K562 (cell line): ENCODE data around the gene YBX2. TPM values are rescaled to one million over a fixed set of nuclear protein-coding genes. Genes with fewer than 3 reads are reported as not detected.
A peak's percentile ranks its signal among the peaks of the same experiment; 100 is the strongest.

Source experiments
- ATAC-seq: fragments of 200-7000 bp; cut with Tn5 transposase; 3 replicates; pipeline ENCODE4 v1.9.1; 2020; ENCODE audit warnings: moderate library complexity
- BruUV-seq: library from RNA; stranded (reverse); fragments of 400-500 nt; replicated peaks from 2 replicates; lab custom pipeline; 2021; lab: Mats Ljungman, UMichigan
- CTCF ChIA-PET: fragments of 300-600 bp; formaldehyde crosslinking; extraction: SDS; loops from one replicate; lab custom pipeline; 2021; ENCODE audit warnings: low intra/inter-chr PET ratio; lab: Yijun Ruan, JAX
- POLR2A ChIA-PET: fragments of 300-600, 350-650 bp; sonication (Branson Sonifier 250); formaldehyde crosslinking; extraction: SDS; loops from one replicate; lab custom pipeline; 2021; ENCODE audit warnings: antibody characterized with exemption, inconsistent platforms; lab: Yijun Ruan, JAX
- DNase-seq, 4 experiments: peaks; one replicate each; pipeline versions ENCODE4 v3.0.0 to v3.0.0-alpha.2; 2011 to 2018; ENCODE audit warnings: low spot score in 3 of 4, mixed read lengths in 3 of 4; ENCODE audit errors: extremely low read depth in 1 of 4
- FAIRE-seq: peaks from 2 replicates; lab custom pipeline; 2011; peaks lifted over from hg19 to GRCh38; lab: Jason Lieb, UNC
- H2AFZ ChIP-seq: 2 replicates; pipeline ENCODE4 v1.6.0; 2011; ENCODE audit warnings: low read depth, low read length, control low read depth, inconsistent platforms
- H3K27ac ChIP-seq: fragments of 200-600 bp; 3 replicates; pipeline ENCODE4 v1.8.0; 2011; ENCODE audit warnings: low read depth, mild to moderate bottlenecking, control low read depth, inconsistent platforms, low read length, moderate library complexity, mixed read lengths; ENCODE audit errors: extremely low read depth
- H3K27me3 ChIP-seq, 2 experiments: fragments of 300-600 bp in 1 of 2; 2 replicates in 1 of 2; 3 replicates in 1 of 2; pipeline versions ENCODE4 v1.6.0 to v1.8.0; 2011; ENCODE audit warnings: inconsistent platforms in 2 of 2, low read length in 2 of 2, mild to moderate bottlenecking in 1 of 2, mixed read lengths in 1 of 2, moderate library complexity in 1 of 2; ENCODE audit not compliant: control insufficient read depth in 2 of 2, insufficient read depth in 2 of 2
- H3K36me3 ChIP-seq: fragments of 300-600 bp; 3 replicates; pipeline ENCODE4 v1.8.0; 2011; ENCODE audit warnings: mild to moderate bottlenecking, low read length, inconsistent platforms; ENCODE audit not compliant: control insufficient read depth, insufficient read depth
- H3K4me1 ChIP-seq, 2 experiments: fragments of 200-600 bp in 1 of 2; replicated peaks in 1 of 2; 2 replicates in 1 of 2; 3 replicates in 1 of 2; pipeline versions ENCODE4 v1.5.1 to v1.8.0; 2011; ENCODE audit warnings: inconsistent platforms in 2 of 2, low read length in 2 of 2, mild to moderate bottlenecking in 1 of 2, mixed read lengths in 1 of 2, moderate library complexity in 1 of 2; ENCODE audit not compliant: control insufficient read depth in 2 of 2, insufficient read depth in 2 of 2
- H3K4me2 ChIP-seq: 2 replicates; pipeline ENCODE4 v1.6.1; 2011; ENCODE audit warnings: low read length, control low read depth, inconsistent platforms, mixed read lengths; ENCODE audit not compliant: insufficient read depth
- H3K4me3 ChIP-seq: fragments of 200-600 bp; sonication (generic), shearing (Covaris generic); 2 replicates; pipeline ENCODE4 v1.5.1; 2016; ENCODE audit warnings: control low read depth, inconsistent platforms
- H3K79me2 ChIP-seq: fragments of 200-600 bp; 3 replicates; pipeline ENCODE4 v1.8.0; 2011; ENCODE audit warnings: low read length, inconsistent platforms; ENCODE audit not compliant: control insufficient read depth, insufficient read depth
- H3K9ac ChIP-seq, 2 experiments: 2 replicates each; pipeline versions ENCODE4 v1.6.0 to v1.6.1; 2011; ENCODE audit warnings: low read depth in 2 of 2, low read length in 2 of 2, control low read depth in 1 of 2, inconsistent platforms in 1 of 2, mild to moderate bottlenecking in 1 of 2, mixed read lengths in 1 of 2; ENCODE audit not compliant: insufficient read depth in 1 of 2
- H3K9me1 ChIP-seq: one replicate; pipeline ENCODE4 v1.6.0; 2011; ENCODE audit warnings: inconsistent platforms, mild to moderate bottlenecking, low read length, moderate library complexity; ENCODE audit not compliant: control insufficient read depth, insufficient read depth
- H3K9me3 ChIP-seq: replicated peaks from 2 replicates; pipeline ENCODE4 v1.5.1; 2011; ENCODE audit warnings: low read depth, low read length, inconsistent platforms; ENCODE audit not compliant: control insufficient read depth, insufficient read depth
- H4K20me1 ChIP-seq: replicated peaks from 2 replicates; pipeline ENCODE4 v1.6.1; 2011; ENCODE audit warnings: low read length, inconsistent platforms, mixed read lengths; ENCODE audit not compliant: control insufficient read depth, insufficient read depth
- CBX3 ChIP-seq, 2 experiments: IDR thresholded peaks; 1 replicate in 1 of 2; 2 replicates in 1 of 2; pipeline ENCODE4 v1.6.1; 2012; ENCODE audit warnings: inconsistent platforms in 2 of 2, low read length in 2 of 2, borderline replicate concordance in 1 of 2, control low read depth in 1 of 2
- COPS2 ChIP-seq: fragments of 450-650 bp; conservative IDR thresholded peaks from 2 replicates; pipeline ENCODE4 v1.6.1; 2016; ENCODE audit warnings: mild to moderate bottlenecking, moderate library complexity
- E2F5 ChIP-seq: sonication (generic); formaldehyde crosslinking; IDR thresholded peaks from 2 replicates; pipeline ENCODE4 v1.8.0; 2022; ENCODE audit warnings: mild to moderate bottlenecking, missing genetic modification reagents
- HMGXB4 ChIP-seq: sonication (generic); formaldehyde crosslinking; IDR thresholded peaks from 2 replicates; pipeline ENCODE4 v1.8.1; 2023; ENCODE audit warnings: mild to moderate bottlenecking, missing genetic modification reagents
- PCBP1 ChIP-seq: fragments of 200-400 bp; formaldehyde crosslinking; IDR thresholded peaks from 2 replicates; pipeline ENCODE4 v1.6.1; 2018; ENCODE audit warnings: mild to moderate bottlenecking, low read depth, low read length; ENCODE audit not compliant: poor library complexity, severe bottlenecking
- SMARCC2 ChIP-seq: fragments of 450-650 bp; IDR thresholded peaks from 2 replicates; pipeline ENCODE4 v1.6.1; 2017; ENCODE audit warnings: antibody characterized with exemption, moderate library complexity, mild to moderate bottlenecking, low read depth
- ZNF175 ChIP-seq: fragments of 200-800 bp; sonication (Bioruptor generic); IDR thresholded peaks from 2 replicates; pipeline ENCODE4 v1.6.1; 2016; ENCODE audit warnings: low read depth, mild to moderate bottlenecking, missing genetic modification characterization, missing compliant biosample characterization
- WGBS: fragments of 100-300 bp; shearing (Covaris generic); methylation state at CpG from one replicate; pipeline ENCODE4 v1.1.6; 2016; ENCODE audit warnings: low coverage, mixed read lengths; ENCODE audit not compliant: insufficient coverage; ENCODE audit errors: missing lambda C conversion rate; 5-methylcytosine and 5-hydroxymethylcytosine counted together
- in situ Hi-C: fragments of 300-500 bp; cut with MboI; formaldehyde crosslinking; loops from 4 replicates; pipeline ENCODE4 v1.15.0; 2018; ENCODE audit warnings: inconsistent platforms, mixed read lengths
- intact Hi-C: fragments of 100-400 bp; cut with micrococcal nuclease; formaldehyde crosslinking; loops from 2 replicates; pipeline ENCODE4 v1.14.2; 2022
- polyA plus RNA-seq, 8 experiments: library from polyadenylated mRNA; depleted of rRNA in 4 of 8; stranded (reverse) in 5 of 8; unstranded in 3 of 8; fragments of >200 nt; fragmentation: Nextera tagmentation in 2 of 8; fragmentation: Illumina TruSeq in 1 of 8; extraction: Ambion mirVana in 2 of 8; extraction: Trizol in 1 of 8; gene quantifications; 2 replicates each; pipeline versions ENCODE4 v1.2.1 to v1.2.3, GENCODE V29; 2011 to 2014; ENCODE audit warnings: inconsistent platforms in 1 of 8, missing spikeins in 1 of 8
- total RNA-seq, 7 experiments: library from RNA; depleted of rRNA in 6 of 7; stranded (reverse); fragments of >200 nt in 6 of 7; fragmentation: Illumina TruSeq in 2 of 7; extraction: Trizol in 2 of 7; gene quantifications; 2 replicates each; pipeline versions ENCODE4 v1.2.1 to v1.2.3, GENCODE V29; 2011 to 2021; ENCODE audit warnings: low replicate concordance in 1 of 7

The YBX2 gene
- total and polyA plus RNA-seq, 9 of the 15 experiments (the other 6 are each of a cell fraction or from before 2014, with no cell fraction given): 0.03 to 0.59 (median 0.27) TPM; not detected in 6

- no peak for FAIRE-seq
- H3K4me3 ChIP-seq: peak overlapping the region; percentile 2; the same call in 1 of the 2 replicates
- no peak overlapping the region for H2AFZ ChIP-seq
- H3K36me3 ChIP-seq: peaks cover 44% of the 10 kb centered on the region
- in situ Hi-C loops: no loop called here
- H3K27me3 ChIP-seq: no peaks in the 10 kb centered on the region
- no peak for TF ChIP-seq CBX3 (IDR thresholded peaks at IDR 0.05; ENCODE audit: borderline replicate concordance in 1 of 2, low read length in 2 of 2)
- TF ChIP-seq SMARCC2: no peak
- no peak for TF ChIP-seq HMGXB4
- TF ChIP-seq COPS2: no peak
- no peak for TF ChIP-seq ZNF175 (CRISPR knock-in tag)
- TF ChIP-seq PCBP1: no peak
- no peak for TF ChIP-seq E2F5 (CRISPR knock-in tag)
- H4K20me1 ChIP-seq: no peaks in the 10 kb centered on the region
- CTCF ChIA-PET: no interaction called here
- DNase-seq: no peak
- H3K4me1 ChIP-seq: peaks cover 13 to 22% of the 10 kb centered on the region in 2 experiments; a peak in 4 of 5 replicates
- peak overlapping the region; percentile 37 for H3K4me2 ChIP-seq
- no peaks in the 10 kb centered on the region for H3K9me3 ChIP-seq
- 69% methylated on average over 4 of the region's 4 CpGs for WGBS
- H3K9me1 ChIP-seq: no peaks in the 10 kb centered on the region
- intact Hi-C loops: no loop called here
- BruUV-seq: no TSS peak
- peak overlapping the region in 1 of 2 experiments; percentile 45; a peak in 1 of 4 replicates for H3K9ac ChIP-seq
- POLR2A ChIA-PET: interaction anchor here (1.2 to 2.5 kb wide), 3 partner anchors 9 to 13 kb away, joined by 3 to 8 read pairs (median 7); partner anchors contain the start of gene PHF23
- no peak for ATAC-seq
- H3K79me2 ChIP-seq: peaks cover 56% of the 10 kb centered on the region
- peak overlapping the region; percentile 36; the same call in 1 of the 3 replicates for H3K27ac ChIP-seq
Observed at GRCh38 chr17:7248796-7249195, 45.6 kb downstream of the YBX2 start.
